Gastroesophageal sphincter (tissue), 4 donors: ENCODE data around the gene CACNG6. TPM values are rescaled to one million over a fixed set of nuclear protein-coding genes. Genes with fewer than 3 reads are reported as not detected.

Source experiments
- ATAC-seq: fragments of 150-250 bp; one replicate; pipeline ENCODE4 v1.9.1; 2016; ENCODE audit warnings: mild to moderate bottlenecking, moderate library complexity
- H3K27ac ChIP-seq, 4 donors: fragments of 200-600 bp; sonication (generic) in 3 of 4; 1 replicate in 3 of 4; 2 replicates in 1 of 4; pipeline ENCODE4 v1.5.1; 2016 to 2019
- H3K27me3 ChIP-seq: fragments of 200-600 bp; sonication (generic); one replicate; pipeline ENCODE4 v1.5.1; 2019
- H3K36me3 ChIP-seq, 2 donors: fragments of 200-600 bp; sonication (generic); one replicate each; pipeline ENCODE4 v1.5.1; 2019; ENCODE audit warnings: control low read depth in 1 of 2
- H3K4me1 ChIP-seq, 3 donors: fragments of 200-600 bp; sonication (generic); 1 replicate in 2 of 3; 2 replicates in 1 of 3; pipeline ENCODE4 v1.5.1; 2016 to 2019; ENCODE audit warnings: control low read depth in 2 of 3
- H3K4me3 ChIP-seq, 2 donors: fragments of 200-600 bp; sonication (generic); one replicate each; pipeline ENCODE4 v1.5.1; 2019; ENCODE audit warnings: mild to moderate bottlenecking in 1 of 2, moderate library complexity in 1 of 2
- H3K9me3 ChIP-seq, 3 donors: fragments of 200-600 bp; sonication (generic); one replicate each; pipeline ENCODE4 v1.5.1; 2017 to 2019; ENCODE audit warnings: control low read depth in 2 of 3
- CTCF ChIP-seq, 4 experiments: fragments of 200-600 bp in 2 of 4; fragments of 450-650 bp in 2 of 4; sonication (generic) in 1 of 4; IDR thresholded peaks; one replicate each; pipeline ENCODE4 v1.5.1; 2017 to 2019; ENCODE audit warnings: antibody characterized with exemption in 4 of 4, mild to moderate bottlenecking in 2 of 4, moderate library complexity in 2 of 4
- EP300 ChIP-seq: sonication (generic); formaldehyde crosslinking; IDR thresholded peaks from one replicate; pipeline ENCODE4 v1.6.1; 2017; ENCODE audit warnings: antibody characterized with exemption, mild to moderate bottlenecking
- POLR2A ChIP-seq, 2 donors: fragments of 450-650 bp; IDR thresholded peaks; one replicate each; pipeline ENCODE4 v1.6.1; 2017; ENCODE audit warnings: antibody characterized with exemption in 2 of 2, mild to moderate bottlenecking in 2 of 2, moderate library complexity in 1 of 2
- POLR2AphosphoS5 ChIP-seq: sonication (generic); formaldehyde crosslinking; IDR thresholded peaks from one replicate; pipeline ENCODE4 v1.6.1; 2017; ENCODE audit warnings: antibody characterized with exemption
- WGBS, 2 donors: methylation state at CpG; one replicate each; pipeline ENCODE4 v1.1.5; 2018; ENCODE audit warnings: low coverage in 1 of 2; 5-methylcytosine and 5-hydroxymethylcytosine counted together
- total RNA-seq, 4 donors: library from RNA; depleted of rRNA; stranded (reverse); fragments of >200 nt; gene quantifications; one replicate each; pipeline ENCODE4 v1.1.0, GENCODE V29; 2016

CACNG6 gene
- total RNA-seq, 4 donors from 2014 or later: not detected

GRCh38 chr19:54011507-54012211 lies 20.2 kb downstream of the CACNG6 start:
- 35 to 44% methylated on average over 15 to 20 of the region's 36 CpGs for WGBS, 2 donors
- H3K27me3 ChIP-seq: peaks cover 95% of the 10 kb centered on the region
- no peak for ATAC-seq

GRCh38 chr19:54013866-54014265 lies 22.4 kb downstream of the CACNG6 start:
- Histone ChIP-seq H3K36me3 (no peaks in the 10 kb centered on the region), H3K4me3 (no peak overlapping the region), H3K27ac (no peak overlapping the region), H3K27me3 (peaks cover 92% of the 10 kb centered on the region), H3K4me1 (no peaks in the 10 kb centered on the region), H3K9me3 (peaks cover 0 to 5% (median 0%) of the 10 kb centered on the region in 3 donors)
- ATAC-seq: no peak
- no peak for TF ChIP-seq POLR2A (IDR thresholded peaks at IDR 0.05)
- TF ChIP-seq CTCF (IDR thresholded peaks at IDR 0.05): no peak
- no peak for TF ChIP-seq POLR2AphosphoS5
- TF ChIP-seq EP300: no peak
- WGBS, 2 donors: 33 to 73% methylated on average over 1 to 8 of the region's 8 CpGs

More at GRCh38 chr19:54011507-54012211, 20.2 kb downstream of the CACNG6 start:
- Histone ChIP-seq H3K9me3 (no peaks in the 10 kb centered on the region), H3K4me1 (no peaks in the 10 kb centered on the region), H3K4me3 (no peak overlapping the region), H3K27ac (no peak overlapping the region), H3K36me3 (no peaks in the 10 kb centered on the region)
- TF ChIP-seq POLR2A (IDR thresholded peaks at IDR 0.05): no peak
- TF ChIP-seq POLR2AphosphoS5: no peak
- TF ChIP-seq EP300: no peak
- no peak for TF ChIP-seq CTCF (IDR thresholded peaks at IDR 0.05)

- 11 to 12% methylated on average over 5 of the region's 19 CpGs for WGBS, 2 donors
- TF ChIP-seq CTCF (IDR thresholded peaks at IDR 0.05) (no peak), EP300 (no peak), POLR2A (IDR thresholded peaks at IDR 0.05) (no peak), POLR2AphosphoS5 (no peak)
- Histone ChIP-seq H3K9me3 (peaks cover 0 to 5% (median 0%) of the 10 kb centered on the region in 3 donors), H3K4me1 (no peaks in the 10 kb centered on the region), H3K4me3 (no peak overlapping the region), H3K36me3 (no peaks in the 10 kb centered on the region), H3K27me3 (peaks cover 83% of the 10 kb centered on the region), H3K27ac (no peak overlapping the region)
- no peak for ATAC-seq
Observed at GRCh38 chr19:54014920-54015560, 23.6 kb downstream of the CACNG6 start.

GRCh38 chr19:54017261-54017660 lies 25.8 kb downstream of the CACNG6 start:
- 40 to 67% methylated on average over 1 to 3 of the region's 4 CpGs for WGBS, 2 donors
- Histone ChIP-seq H3K9me3 (peaks cover 0 to 5% (median 0%) of the 10 kb centered on the region in 3 donors), H3K27me3 (peaks cover 73% of the 10 kb centered on the region), H3K36me3 (no peaks in the 10 kb centered on the region), H3K4me1 (no peaks in the 10 kb centered on the region), H3K4me3 (no peak overlapping the region), H3K27ac (no peak overlapping the region)
- ATAC-seq: no peak
- TF ChIP-seq EP300 (no peak), POLR2AphosphoS5 (no peak), CTCF (IDR thresholded peaks at IDR 0.05) (no peak)

- H3K27ac ChIP-seq: no peak overlapping the region
- 75 to 81% methylated on average over 4 to 8 of the region's 8 CpGs for whole genome bisulfite sequencing, 2 donors
- H3K4me1 ChIP-seq: peaks cover 0 to 9% (median 0%) of the 10 kb centered on the region in 3 donors
- H3K4me3 ChIP-seq: no peak overlapping the region
- TF ChIP-seq POLR2AphosphoS5 (no peak), CTCF (IDR thresholded peaks at IDR 0.05) (no peak), POLR2A (IDR thresholded peaks at IDR 0.05) (no peak), EP300 (no peak)
- H3K27me3 ChIP-seq: peaks cover 73% of the 10 kb centered on the region
- H3K9me3 ChIP-seq: peaks cover 0 to 5% (median 0%) of the 10 kb centered on the region in 3 donors
- H3K36me3 ChIP-seq: no peaks in the 10 kb centered on the region
- no peak for ATAC-seq
Observed at GRCh38 chr19:54021363-54021762, 29.9 kb downstream of the CACNG6 start.
